GM19452 (cell line): Measurements from ENCODE around the gene FANCM.
"Not testable (repeated sequence)": the region's sequence is repeated elsewhere in the genome, so short reads cannot be mapped to it uniquely, and the experiment has no call there.

Experiments used
- ATAC-seq: cut with Tn5 transposase; IDR thresholded peaks from one replicate; pipeline ENCODE4 v1.9.1; 2021; ENCODE audit not compliant: unreplicated experiment

The FANCM gene

GRCh38 chr14:45136399-45136798 lies 669 bp downstream of the FANCM start:
- no peak for ATAC-seq

GRCh38 chr14:45140661-45141187 lies 5.0 kb downstream of the FANCM start:
- no peak for ATAC-seq

- not testable (repeated sequence) for ATAC-seq
These were observed 6.4 kb downstream of the FANCM start for GRCh38 chr14:45142083-45142482.

- ATAC-seq: peak; percentile 58
These were observed 8.9 kb downstream of the FANCM start for GRCh38 chr14:45144658-45145057.

GRCh38 chr14:45145214-45145613 lies 9.5 kb downstream of the FANCM start:
- no peak for ATAC-seq

- no peak for ATAC-seq
These were observed 13.9 kb downstream of the FANCM start for GRCh38 chr14:45149602-45150001.

- ATAC-seq: no peak
These were observed 14.7 kb downstream of the FANCM start for GRCh38 chr14:45150386-45150890.

GRCh38 chr14:45156067-45156466 lies 20.3 kb downstream of the FANCM start:
- ATAC-seq: no peak

- ATAC-seq: no peak
These were observed 34.2 kb downstream of the FANCM start for GRCh38 chr14:45169906-45170305.

- ATAC-seq: no peak
These were observed 41.3 kb downstream of the FANCM start for GRCh38 chr14:45177076-45177475.

- no peak for ATAC-seq
These were observed 45.6 kb downstream of the FANCM start for GRCh38 chr14:45181329-45181728.

- ATAC-seq: no peak
These were observed 46.1 kb downstream of the FANCM start for GRCh38 chr14:45181806-45182205.

- ATAC-seq: no peak
These were observed 49.5 kb downstream of the FANCM start for GRCh38 chr14:45185100-45185814.

GRCh38 chr14:45194964-45195363 lies 59.2 kb downstream of the FANCM start:
- no peak for ATAC-seq

GRCh38 chr14:45198551-45198950 lies 62.8 kb downstream of the FANCM start:
- no peak for ATAC-seq

- no peak for ATAC-seq
These were observed 63.5 kb downstream of the FANCM start for GRCh38 chr14:45199230-45199629.

- no peak for ATAC-seq
These were observed 66.2 kb downstream of the FANCM start for GRCh38 chr14:45201905-45202304.

- no peak for ATAC-seq
These were observed 68.5 kb downstream of the FANCM start for GRCh38 chr14:45204241-45204640.

- ATAC-seq: no peak
These were observed 74.4 kb downstream of the FANCM start for GRCh38 chr14:45210159-45210558.

- ATAC-seq: no peak
These were observed 75.6 kb downstream of the FANCM start for GRCh38 chr14:45211295-45211694.

GRCh38 chr14:45212231-45212630 lies 76.5 kb downstream of the FANCM start:
- no peak for ATAC-seq

GRCh38 chr14:45213716-45214115 lies 78.0 kb downstream of the FANCM start:
- ATAC-seq: not testable (repeated sequence)

GRCh38 chr14:45214341-45214740 lies 78.6 kb downstream of the FANCM start:
- not testable (repeated sequence) for ATAC-seq
